GM06990 (cell line): ENCODE data around the gene KCTD4.

Experiments used
- DNase-seq: peaks from one replicate; pipeline ENCODE4 v3.0.0-alpha.2; 2011; ENCODE audit not compliant: insufficient read length; ENCODE audit errors: extremely low read depth
- H3K27me3 ChIP-seq: replicated peaks from 2 replicates; pipeline ENCODE4 v1.6.0; 2011; ENCODE audit warnings: low read length; ENCODE audit not compliant: control insufficient read depth, insufficient read depth
- H3K36me3 ChIP-seq: 2 replicates; pipeline ENCODE4 v1.5.1; 2011; ENCODE audit warnings: low read length; ENCODE audit not compliant: control insufficient read depth, insufficient read depth
- H3K4me3 ChIP-seq: replicated peaks from 2 replicates; pipeline ENCODE4 v1.5.1; 2011; ENCODE audit warnings: low read depth, mild to moderate bottlenecking, control low read depth, low read length
- TF ChIP-seq, protein P1 (sequence below): IDR thresholded peaks from 2 replicates; pipeline ENCODE4 v1.5.1; 2011; ENCODE audit warnings: low read length, control low read depth, mild to moderate bottlenecking, inconsistent platforms; ENCODE audit not compliant: insufficient read depth, poor library complexity, severe bottlenecking

KCTD4 gene

DNA sequence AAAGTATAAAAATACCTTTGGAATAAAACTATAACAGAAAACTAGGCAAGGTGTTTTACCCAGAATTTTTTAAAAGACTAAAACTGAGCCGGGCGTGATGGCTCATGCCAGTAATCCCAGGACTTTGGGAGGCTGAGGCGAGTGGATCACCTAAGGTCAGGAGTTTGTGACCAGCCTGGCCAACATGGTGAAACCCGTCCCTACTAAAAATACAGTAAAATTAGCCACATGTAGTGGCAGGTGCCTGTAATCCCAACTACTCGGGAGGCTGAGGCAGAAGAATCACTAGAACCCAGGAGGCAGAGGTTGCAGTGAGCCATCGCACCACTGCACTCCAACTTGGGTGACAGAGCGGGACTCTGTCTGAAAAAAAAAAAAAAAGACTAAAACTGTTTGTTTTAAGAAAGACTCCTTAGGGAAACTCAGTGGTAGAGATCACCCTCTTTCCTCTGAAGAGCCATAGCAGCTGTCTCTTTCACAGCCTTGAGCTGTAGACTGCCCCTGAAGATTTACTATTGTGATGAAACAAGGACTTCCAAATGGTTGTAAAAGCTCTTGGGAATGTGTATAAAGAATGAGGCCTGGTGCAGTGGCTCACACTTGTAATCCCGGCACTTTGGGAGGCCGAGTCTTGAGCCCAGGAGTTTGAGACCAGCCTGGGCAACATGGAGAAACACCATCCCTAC, 14.7 kb upstream of the KCTD4 start:
- Histone ChIP-seq H3K36me3 (no peaks in the 10 kb centered on the region), H3K27me3 (no peaks in the 10 kb centered on the region), H3K4me3 (no peak overlapping the region)
- no peak for DNase-seq
- TF ChIP-seq, protein P1, sequence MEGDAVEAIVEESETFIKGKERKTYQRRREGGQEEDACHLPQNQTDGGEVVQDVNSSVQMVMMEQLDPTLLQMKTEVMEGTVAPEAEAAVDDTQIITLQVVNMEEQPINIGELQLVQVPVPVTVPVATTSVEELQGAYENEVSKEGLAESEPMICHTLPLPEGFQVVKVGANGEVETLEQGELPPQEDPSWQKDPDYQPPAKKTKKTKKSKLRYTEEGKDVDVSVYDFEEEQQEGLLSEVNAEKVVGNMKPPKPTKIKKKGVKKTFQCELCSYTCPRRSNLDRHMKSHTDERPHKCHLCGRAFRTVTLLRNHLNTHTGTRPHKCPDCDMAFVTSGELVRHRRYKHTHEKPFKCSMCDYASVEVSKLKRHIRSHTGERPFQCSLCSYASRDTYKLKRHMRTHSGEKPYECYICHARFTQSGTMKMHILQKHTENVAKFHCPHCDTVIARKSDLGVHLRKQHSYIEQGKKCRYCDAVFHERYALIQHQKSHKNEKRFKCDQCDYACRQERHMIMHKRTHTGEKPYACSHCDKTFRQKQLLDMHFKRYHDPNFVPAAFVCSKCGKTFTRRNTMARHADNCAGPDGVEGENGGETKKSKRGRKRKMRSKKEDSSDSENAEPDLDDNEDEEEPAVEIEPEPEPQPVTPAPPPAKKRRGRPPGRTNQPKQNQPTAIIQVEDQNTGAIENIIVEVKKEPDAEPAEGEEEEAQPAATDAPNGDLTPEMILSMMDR, result no peak

GRCh38 chr13:45209229-45209628, 8.4 kb upstream of the KCTD4 start:
- Histone ChIP-seq H3K4me3 (no peak overlapping the region), H3K27me3 (no peaks in the 10 kb centered on the region), H3K36me3 (no peaks in the 10 kb centered on the region; the same call in 1 of the 2 replicates)
- TF ChIP-seq, protein P1, result no peak
- DNase-seq, result no peak

- Histone ChIP-seq H3K4me3 (no peak overlapping the region), H3K27me3 (no peaks in the 10 kb centered on the region), H3K36me3 (no peaks in the 10 kb centered on the region; the same call in 1 of the 2 replicates)
- TF ChIP-seq, protein P1, result no peak
- DNase-seq, result no peak
These were observed 7.3 kb upstream of the KCTD4 start for GRCh38 chr13:45208132-45208531.

- H3K27me3 ChIP-seq, result no peaks in the 10 kb centered on the region
- DNase-seq, result no peak
These were observed 6.5 kb upstream of the KCTD4 start for GRCh38 chr13:45207319-45207718.

DNA sequence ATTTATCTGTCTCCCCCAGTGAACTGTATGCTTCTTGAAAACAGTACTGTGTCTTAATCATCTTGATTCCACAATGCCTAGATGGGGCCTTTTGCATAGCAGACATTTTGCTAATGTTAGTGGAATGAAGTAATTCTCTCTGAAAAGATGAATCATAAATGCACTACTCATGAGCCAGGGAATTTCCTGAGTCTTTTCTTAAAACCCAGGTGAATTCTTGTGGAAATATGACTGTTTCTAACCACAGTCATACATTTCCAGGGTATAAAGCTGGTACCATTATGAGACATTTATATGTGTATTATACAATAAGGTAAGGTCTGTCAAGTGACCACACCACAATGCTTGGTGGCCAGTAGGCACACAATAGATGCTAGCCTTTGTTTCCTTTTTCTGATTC, 5.5 kb upstream of the KCTD4 start:
- peak; percentile 69 for DNase-seq
- Histone ChIP-seq H3K4me3 (no peak overlapping the region), H3K27me3 (no peaks in the 10 kb centered on the region), H3K36me3 (no peaks in the 10 kb centered on the region; the same call in 1 of the 2 replicates)
- TF ChIP-seq, protein P1, result no peak

More at GRCh38 chr13:45207319-45207718, 6.5 kb upstream of the KCTD4 start:
- Histone ChIP-seq H3K36me3 (no peaks in the 10 kb centered on the region; the same call in 1 of the 2 replicates), H3K4me3 (no peak overlapping the region)
- TF ChIP-seq, protein P1, result no peak
